Raji (cell line): Measurements from ENCODE around the gene LRRC23.
A peak's percentile ranks its signal among the peaks of the same experiment; 100 is the strongest.

Experiments used
- POLR2A ChIP-seq: IDR thresholded peaks from 2 replicates; pipeline ENCODE4 v1.6.1; 2011; ENCODE audit warnings: low read depth, low read length, control low read depth; ENCODE audit not compliant: insufficient read depth

LRRC23 gene

DNA sequence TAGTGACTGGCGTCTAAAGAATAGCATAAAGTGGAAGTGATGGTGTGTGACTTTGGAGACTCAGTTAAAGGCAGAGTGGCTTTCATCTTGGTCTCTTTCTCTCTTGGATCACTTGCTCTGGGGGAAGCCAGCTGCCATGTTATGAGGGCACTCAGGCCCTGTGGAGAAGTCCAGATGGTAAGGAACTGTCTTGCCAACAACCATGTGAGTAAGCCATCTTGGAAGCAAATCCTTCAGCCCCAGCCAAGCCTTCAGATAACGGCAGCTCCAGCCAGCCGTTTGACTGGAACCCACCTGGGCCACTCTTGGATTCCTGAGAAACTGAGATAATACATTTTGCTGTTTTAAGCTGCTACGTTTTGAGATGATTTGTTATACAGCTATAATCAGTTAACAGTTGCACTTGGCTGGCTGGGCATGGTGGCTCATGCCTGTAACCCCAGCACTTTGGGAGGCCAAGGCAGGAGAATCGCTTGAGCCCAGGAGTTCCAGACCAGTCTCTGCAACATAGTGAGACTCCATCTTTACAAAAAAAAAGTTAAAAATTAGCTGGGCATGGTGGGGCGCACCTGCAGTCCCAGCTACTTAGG, 7.7 kb upstream of the LRRC23 start:
- no peak for TF ChIP-seq POLR2A

DNA sequence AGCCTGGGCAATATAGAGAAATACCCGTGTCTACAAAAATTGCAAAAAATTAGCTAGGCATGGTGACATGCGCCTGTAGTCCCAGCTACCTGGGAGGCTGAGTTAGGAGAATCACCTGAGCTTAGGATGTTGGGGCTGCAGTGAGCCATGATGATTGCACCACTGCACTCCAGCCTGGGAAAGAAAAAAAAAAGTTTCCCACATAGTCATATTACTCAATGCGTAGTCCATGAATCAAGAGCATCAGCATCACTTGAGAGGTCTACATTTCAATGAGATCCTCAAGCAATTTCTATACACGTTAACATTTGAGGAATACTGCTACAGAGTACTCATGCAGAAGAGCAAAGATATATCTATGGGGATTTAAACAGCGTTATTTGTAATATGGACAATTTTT, 5.2 kb upstream of the LRRC23 start:
- no peak for TF ChIP-seq POLR2A

DNA sequence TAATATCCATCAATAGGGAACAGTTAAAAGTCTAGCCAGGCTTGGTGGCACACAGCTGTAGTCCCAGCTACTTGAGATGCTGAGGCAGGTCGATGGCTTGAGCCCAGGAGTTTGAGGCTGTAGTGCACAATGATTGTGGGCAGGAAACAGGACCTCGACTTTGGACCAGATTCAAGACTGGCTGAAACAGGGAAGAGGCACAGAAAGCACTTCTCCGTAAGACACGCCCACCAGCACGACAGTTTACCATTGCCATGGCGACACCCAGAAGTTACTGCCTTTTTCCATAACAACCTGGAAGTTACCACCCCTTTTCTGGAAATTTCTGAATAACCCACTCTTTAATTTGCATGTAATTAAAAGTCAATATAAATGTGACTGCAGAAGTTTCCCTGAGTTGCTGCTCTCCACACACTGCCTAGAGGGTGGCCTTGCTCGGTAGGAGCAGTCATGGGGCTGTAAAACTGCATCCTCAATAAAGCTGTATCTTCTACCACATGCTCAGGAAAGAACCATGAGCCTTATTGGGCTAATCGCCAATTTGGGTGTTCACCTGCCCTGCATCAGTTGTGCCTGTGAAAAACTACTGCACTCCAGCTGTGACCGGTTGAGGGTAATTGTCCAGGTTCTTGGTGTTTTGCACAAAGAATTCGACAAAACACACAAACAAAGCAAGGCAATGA, 4.6 kb upstream of the LRRC23 start:
- TF ChIP-seq POLR2A: no peak

DNA sequence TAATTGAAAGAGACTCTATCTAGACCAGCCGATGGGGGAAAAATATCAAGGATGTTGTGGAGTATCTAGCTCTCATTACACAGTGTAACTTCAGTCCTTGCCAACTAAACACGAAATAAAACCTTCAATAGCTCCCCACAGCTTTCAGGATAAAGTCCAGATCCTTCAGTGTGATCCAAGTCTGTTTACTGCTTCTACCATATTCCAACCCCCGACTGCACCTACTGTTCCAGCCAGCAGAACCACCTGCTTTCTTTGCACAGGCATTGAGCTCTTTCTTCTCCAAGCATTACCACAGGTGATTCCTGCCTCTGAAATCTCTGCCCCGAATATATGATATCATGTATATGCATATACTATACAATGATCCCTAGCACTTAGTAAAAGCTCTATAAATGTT, 2.2 kb upstream of the LRRC23 start:
- TF ChIP-seq POLR2A: no peak

DNA sequence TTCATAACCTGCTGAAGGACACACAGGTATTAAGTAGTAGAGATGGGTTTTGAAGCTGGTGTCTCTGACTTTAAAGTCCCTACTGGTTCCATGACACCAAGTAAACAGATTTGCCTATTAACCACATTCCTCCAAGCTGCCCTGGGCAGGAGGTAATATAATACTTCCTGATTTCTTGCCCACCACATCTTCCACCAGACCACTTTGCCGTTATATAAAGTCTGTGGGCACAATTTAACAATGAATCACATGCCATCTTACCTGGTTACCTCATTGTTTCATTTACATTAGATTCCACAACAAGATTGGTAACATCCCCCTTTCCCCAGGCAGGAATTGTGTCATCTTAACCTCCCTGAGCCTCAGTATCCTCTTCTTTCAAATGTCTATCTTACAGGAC, 900 bp upstream of the LRRC23 start:
- peak; percentile 32; the same call in 1 of the 2 replicates for TF ChIP-seq POLR2A

DNA sequence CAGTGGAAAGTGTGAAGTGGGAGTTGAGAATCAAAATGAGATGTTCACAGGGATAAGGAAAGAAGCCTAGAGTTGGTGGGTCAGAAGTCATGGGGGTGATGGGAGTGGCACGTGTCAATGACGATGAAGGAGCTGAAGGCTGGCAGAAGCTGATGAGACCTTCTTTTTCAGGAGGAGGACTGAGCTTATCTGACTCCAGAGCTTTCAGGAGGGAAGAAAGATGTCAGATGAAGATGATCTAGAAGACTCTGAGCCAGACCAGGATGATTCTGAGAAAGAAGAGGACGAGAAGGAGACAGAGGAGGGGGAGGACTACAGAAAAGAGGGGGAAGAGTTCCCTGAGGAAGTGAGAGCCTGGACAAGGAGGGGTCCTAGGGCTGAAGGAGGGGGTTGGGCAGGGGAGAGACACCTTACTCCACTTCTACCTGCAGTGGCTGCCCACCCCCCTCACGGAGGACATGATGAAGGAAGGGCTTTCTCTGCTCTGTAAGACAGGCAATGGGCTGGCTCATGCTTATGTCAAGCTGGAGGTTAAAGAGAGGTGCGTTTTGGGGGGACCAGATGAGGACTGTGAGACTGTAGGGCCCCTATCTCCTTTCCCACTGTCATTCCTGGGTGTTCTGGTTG, 905 bp downstream of the LRRC23 start:
- TF ChIP-seq POLR2A: no peak

DNA sequence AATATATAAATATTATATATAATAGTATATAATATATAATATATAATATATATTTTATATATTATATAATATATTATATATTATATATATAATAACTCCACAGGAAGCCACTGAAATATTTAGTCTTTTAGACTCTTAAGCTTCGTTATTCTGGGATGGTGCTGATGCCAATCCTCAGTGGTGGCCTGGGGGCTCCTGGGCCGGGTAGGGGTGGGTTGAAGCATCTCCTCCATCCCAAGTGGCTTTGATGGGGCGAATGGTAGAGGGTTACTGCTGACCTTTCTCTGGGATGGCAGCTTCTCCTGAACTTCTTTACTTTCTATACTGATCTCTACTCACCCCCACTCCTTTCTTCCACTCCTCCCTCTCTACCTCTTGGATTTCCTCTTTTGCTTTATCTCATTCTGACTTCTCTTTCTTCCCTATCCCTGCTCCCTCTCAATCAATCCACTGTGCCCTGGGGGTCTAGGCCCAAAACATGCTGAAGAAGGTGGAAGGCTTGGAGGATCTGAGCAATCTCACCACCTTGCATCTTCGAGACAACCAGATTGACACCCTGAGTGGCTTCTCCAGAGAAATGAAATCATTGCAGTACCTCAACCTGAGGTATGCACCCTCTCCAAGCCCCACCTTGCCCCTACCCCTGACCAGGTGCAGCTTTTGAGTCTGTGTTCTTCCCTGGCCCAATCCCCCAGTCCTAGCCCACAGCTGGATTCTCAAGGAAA, 5.0 kb downstream of the LRRC23 start:
- no peak for TF ChIP-seq POLR2A

DNA sequence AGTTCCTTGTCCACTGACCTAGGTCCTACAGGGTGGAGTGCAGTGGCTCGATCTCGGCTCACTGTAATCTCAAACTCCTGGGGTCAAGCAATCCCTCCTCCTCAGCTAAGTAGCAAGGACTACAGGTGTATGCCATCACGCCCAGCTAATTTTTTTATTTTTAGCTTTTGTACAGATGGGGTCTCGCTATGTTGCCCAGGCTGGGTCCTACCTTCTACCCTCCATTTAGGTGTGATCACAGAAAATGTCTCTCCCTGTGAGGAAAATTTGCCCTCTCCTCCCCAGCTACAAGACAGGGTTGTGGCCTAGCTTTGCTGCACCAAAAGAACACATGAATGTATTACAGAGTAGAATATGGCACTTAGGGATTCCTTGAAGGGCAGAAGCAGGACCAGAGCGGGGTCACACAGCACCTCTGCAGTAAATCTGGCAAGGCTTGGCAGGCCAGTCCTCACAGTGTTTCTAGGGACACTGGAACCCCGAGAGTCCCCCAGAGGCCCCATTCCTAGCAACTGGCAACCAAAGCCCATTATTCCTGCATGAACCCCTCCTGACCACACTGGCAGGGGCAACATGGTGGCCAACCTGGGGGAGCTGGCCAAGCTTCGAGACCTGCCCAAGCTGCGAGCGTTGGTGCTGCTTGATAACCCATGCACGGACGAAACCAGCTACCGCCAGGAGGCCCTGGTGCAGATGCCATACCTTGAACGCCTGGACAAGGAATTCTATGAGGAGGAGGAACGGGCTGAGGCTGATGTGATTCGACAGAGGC, 7.7 kb downstream of the LRRC23 start:
- no peak for TF ChIP-seq POLR2A

DNA sequence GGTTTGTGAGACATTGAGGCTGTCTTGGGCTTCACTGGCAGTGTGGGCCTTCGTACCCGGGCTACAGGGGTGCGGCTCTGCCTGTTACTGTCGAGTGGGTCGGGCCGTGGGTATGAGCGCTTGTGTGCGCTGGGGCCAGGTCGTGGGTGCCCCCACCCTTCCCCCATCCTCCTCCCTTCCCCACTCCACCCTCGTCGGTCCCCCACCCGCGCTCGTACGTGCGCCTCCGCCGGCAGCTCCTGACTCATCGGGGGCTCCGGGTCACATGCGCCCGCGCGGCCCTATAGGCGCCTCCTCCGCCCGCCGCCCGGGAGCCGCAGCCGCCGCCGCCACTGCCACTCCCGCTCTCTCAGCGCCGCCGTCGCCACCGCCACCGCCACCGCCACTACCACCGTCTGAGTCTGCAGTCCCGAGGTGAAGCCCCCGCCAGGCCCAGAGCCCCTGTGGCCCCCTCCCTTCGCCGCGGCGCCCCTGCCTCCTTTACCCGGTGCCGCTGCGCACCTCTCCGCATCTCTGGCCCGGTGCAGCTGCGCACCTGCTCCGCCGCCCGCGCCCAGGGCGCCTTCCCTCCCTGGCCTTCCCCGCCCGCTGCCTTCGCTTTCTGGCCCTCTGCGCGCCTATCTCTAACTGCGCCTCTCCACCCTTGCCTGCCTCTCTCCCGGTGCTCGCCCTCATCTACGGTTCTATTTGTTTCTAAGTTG, 9.8 kb downstream of the LRRC23 start, which contains the start of gene ENO2:
Gene ENO2 (plus strand): TSS at position 335 of the 701 bp plus-strand sequence. CDS start 1,253 bp downstream, outside the sequence.
- no peak for TF ChIP-seq POLR2A

DNA sequence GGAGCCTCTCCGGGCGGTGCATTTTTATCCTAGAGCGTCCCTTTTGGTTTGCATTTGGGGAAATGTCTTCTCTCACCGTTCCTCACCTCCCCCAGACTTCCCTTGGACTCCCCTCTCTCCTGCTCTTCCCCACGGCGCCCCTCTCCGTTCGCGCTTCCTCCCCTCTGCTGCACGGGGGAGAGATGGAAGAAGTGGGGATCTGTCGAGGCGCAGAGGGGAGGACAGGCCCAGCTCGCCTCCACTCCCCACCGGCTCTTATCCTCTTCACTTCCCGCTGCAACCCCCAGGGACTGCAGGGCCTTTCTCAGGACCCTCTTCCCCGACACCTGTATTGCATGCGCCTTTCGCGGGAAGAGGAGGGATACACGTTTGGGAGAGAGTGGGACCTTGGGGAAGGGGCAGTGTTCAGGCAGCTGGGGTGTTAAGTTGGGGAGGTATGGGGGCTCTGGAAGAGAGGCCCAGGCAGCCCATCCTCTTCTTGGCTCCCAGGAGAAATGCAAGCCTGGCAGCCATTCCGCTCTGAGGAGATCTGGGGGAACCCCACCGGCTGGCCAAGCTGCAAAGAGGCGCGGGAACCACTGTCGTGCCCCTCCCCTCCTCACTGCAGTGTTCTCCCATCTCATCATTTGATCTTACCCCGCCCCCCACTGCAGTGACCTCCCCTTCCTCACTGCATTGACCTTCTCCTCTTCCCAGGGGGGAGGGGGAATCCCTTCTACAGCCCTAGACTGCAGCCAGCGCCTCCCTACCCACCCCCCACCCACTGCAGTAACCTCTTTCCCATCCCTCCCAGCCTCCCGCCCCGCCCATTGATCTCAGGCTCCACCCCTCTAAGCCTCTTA, 10.5 kb downstream of the LRRC23 start:
- no peak for TF ChIP-seq POLR2A

DNA sequence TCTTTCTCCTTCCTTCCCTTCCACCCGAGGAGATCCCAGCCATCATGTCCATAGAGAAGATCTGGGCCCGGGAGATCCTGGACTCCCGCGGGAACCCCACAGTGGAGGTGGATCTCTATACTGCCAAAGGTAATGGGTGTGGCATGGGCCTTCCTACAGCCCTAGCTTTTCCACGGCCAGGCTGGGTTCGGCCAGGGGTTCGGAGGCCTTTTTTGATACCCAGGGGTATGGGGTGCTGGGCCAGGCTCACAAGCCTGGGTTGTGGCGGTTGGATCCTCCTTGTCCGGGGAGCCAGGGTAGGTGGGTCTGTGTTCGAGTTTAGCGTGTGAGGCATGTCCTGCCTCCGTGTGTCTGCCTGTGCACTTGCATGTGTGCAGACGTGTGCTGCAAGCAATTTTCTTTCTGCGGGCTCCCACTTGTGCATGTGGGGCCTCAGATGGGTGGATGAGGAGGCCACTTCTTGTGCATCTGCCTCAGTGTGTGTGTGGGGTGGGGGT, 11.2 kb downstream of the LRRC23 start:
- TF ChIP-seq POLR2A: no peak

DNA sequence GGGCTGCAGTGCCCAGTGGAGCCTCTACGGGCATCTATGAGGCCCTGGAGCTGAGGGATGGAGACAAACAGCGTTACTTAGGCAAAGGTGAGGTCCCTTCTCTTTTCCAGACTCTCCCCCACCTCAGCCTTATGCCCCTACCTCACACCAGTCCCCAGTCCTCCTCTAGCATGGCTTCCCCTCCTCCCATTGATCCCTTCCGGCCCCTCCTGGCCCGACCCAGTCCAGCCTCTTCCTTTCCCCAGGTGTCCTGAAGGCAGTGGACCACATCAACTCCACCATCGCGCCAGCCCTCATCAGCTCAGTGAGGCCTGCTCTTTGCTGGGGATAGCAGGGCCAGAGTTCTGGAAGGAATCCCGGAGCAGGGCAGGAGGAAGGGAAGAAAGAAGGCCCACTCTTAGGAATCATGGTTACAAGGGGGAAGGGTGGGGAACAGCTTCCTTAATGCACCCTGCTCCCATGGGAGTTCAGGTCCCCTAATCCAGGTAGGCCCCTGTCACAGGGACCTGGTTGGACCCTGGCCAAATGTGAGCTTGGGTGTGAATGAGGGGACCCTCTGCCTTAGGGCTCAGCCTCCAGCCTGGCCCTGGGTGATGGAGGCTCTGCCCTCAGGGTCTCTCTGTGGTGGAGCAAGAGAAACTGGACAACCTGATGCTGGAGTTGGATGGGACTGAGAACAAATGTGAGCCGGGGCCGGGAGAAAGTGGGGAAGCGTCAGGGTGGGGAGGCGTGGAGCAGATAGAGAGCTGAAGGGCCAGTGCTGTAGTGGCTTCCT, 12.0 kb downstream of the LRRC23 start:
- no peak for TF ChIP-seq POLR2A
